ENCODE results near the gene DDX60.

DDX60 gene

DNA sequence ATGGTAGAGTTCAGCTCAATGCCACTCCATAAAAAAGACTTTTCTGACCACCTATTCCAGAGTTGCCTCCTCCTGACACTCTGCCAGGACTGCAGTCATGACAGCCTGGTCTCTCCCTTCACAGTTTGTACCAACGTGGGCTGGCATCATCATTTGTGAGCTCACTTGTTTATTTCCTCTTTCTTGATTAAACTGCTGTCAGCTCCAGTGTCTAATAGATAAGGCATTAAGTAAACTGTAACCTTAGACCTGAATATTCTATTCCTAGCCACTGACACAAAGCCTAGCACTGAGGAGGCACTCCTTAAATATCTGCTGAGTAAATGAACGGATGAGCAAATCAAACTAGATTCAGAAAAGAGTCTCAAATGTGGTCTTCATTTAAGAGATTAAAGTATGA, 48.7 kb downstream of the DDX60 start:
- Histone ChIP-seq H3K27ac (ENCODE audit: low read depth, low read length) (no peak overlapping the region), H4K20me1 (ENCODE audit: low read depth, low read length) (no peaks in the 10 kb centered on the region), H2AFZ (ENCODE audit: low read depth, low read length, severe bottlenecking) (no peak overlapping the region), H3K4me2 (ENCODE audit: low read depth, low read length, poor library complexity, severe bottlenecking) (no peak overlapping the region), H3K9me2 (replicated peaks; ENCODE audit: insufficient read depth, low read length) (no peaks in the 10 kb centered on the region), H3K36me3 (ENCODE audit: low read length) (no peaks in the 10 kb centered on the region), H3K4me3 (ENCODE audit: insufficient read depth, low read length, poor library complexity, severe bottlenecking) (no peak overlapping the region), H3K9me3 (ENCODE audit: insufficient read depth, low read length) (no peaks in the 10 kb centered on the region), H3K79me2 (ENCODE audit: insufficient read depth, low read length) (no peaks in the 10 kb centered on the region), H3F3A (ENCODE audit: insufficient read depth) (no peaks in the 10 kb centered on the region), H3K27me3 (ENCODE audit: low read length) (no peaks in the 10 kb centered on the region), H3K9ac (ENCODE audit: low read length) (no peak overlapping the region)
- no peak for TF ChIP-seq EZH2phosphoT487 (conservative IDR thresholded peaks at IDR 0.05; ENCODE audit: low read length)
- TF ChIP-seq, protein P1, sequence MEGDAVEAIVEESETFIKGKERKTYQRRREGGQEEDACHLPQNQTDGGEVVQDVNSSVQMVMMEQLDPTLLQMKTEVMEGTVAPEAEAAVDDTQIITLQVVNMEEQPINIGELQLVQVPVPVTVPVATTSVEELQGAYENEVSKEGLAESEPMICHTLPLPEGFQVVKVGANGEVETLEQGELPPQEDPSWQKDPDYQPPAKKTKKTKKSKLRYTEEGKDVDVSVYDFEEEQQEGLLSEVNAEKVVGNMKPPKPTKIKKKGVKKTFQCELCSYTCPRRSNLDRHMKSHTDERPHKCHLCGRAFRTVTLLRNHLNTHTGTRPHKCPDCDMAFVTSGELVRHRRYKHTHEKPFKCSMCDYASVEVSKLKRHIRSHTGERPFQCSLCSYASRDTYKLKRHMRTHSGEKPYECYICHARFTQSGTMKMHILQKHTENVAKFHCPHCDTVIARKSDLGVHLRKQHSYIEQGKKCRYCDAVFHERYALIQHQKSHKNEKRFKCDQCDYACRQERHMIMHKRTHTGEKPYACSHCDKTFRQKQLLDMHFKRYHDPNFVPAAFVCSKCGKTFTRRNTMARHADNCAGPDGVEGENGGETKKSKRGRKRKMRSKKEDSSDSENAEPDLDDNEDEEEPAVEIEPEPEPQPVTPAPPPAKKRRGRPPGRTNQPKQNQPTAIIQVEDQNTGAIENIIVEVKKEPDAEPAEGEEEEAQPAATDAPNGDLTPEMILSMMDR (IDR thresholded peaks at IDR 0.05; ENCODE audit: insufficient read depth, low read length, poor library complexity, severe bottlenecking) = no peak

DNA sequence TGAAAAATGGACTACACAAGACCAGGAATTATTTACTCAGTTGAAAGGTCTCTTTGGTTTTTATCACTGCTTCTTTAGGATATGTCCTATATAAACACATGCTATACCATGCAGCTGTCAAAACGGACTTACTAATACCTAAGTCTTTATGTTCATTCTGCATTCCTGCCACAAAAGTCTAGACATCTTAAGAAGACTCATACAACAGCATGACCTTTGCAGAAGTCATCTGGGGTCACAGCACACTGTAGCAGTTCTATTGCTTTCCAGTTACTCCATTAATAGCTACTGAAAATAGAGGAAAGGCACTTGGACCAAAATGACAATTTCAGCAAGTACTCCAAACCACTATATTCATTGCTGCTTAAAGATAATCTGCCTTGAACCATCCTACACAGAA, 53.2 kb downstream of the DDX60 start:
- Histone ChIP-seq H3K36me3 (ENCODE audit: low read length) (no peaks in the 10 kb centered on the region), H3K4me2 (ENCODE audit: low read depth, low read length, poor library complexity, severe bottlenecking) (no peak overlapping the region), H3K27me3 (ENCODE audit: low read length) (no peaks in the 10 kb centered on the region), H3K79me2 (ENCODE audit: insufficient read depth, low read length) (no peaks in the 10 kb centered on the region), H3K9ac (ENCODE audit: low read length) (no peak overlapping the region), H3K9me2 (replicated peaks; ENCODE audit: insufficient read depth, low read length) (no peaks in the 10 kb centered on the region), H3F3A (ENCODE audit: insufficient read depth) (no peaks in the 10 kb centered on the region), H3K27ac (ENCODE audit: low read depth, low read length) (no peak overlapping the region), H4K20me1 (ENCODE audit: low read depth, low read length) (no peaks in the 10 kb centered on the region), H2AFZ (ENCODE audit: low read depth, low read length, severe bottlenecking) (no peak overlapping the region), H3K9me3 (ENCODE audit: insufficient read depth, low read length) (no peaks in the 10 kb centered on the region), H3K4me3 (ENCODE audit: insufficient read depth, low read length, poor library complexity, severe bottlenecking) (no peak overlapping the region)
- no peak for TF ChIP-seq EZH2phosphoT487 (conservative IDR thresholded peaks at IDR 0.05; ENCODE audit: low read length)
- TF ChIP-seq, protein P1 (IDR thresholded peaks at IDR 0.05; ENCODE audit: insufficient read depth, low read length, poor library complexity, severe bottlenecking) = no peak

DNA sequence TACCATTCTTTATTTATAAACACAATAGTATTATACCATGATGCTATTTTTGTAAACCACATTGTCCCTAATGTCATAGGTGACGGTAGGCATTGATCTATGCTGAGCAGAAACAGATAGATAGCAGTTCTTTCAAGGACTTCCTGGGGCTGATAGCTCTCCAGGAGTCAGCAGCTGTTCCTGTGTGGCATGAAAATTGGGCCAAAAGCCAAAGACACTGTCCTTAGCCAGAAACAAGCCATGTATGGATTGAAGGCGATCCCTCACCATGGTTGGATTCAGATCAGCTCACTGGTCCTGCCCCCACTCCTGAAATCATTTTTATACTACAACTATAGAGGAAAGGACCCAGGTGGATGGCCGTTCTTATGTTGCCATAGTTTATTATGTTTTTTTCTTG, 53.6 kb downstream of the DDX60 start:
- H3F3A ChIP-seq (ENCODE audit: insufficient read depth) = no peaks in the 10 kb centered on the region
- H4K20me1 ChIP-seq (ENCODE audit: low read depth, low read length) = no peaks in the 10 kb centered on the region
- H3K9me3 ChIP-seq (ENCODE audit: insufficient read depth, low read length) = no peaks in the 10 kb centered on the region
- no peaks in the 10 kb centered on the region for H3K36me3 ChIP-seq (ENCODE audit: low read length)
- no peak overlapping the region for H3K9ac ChIP-seq (ENCODE audit: low read length)
- no peak overlapping the region for H3K4me2 ChIP-seq (ENCODE audit: low read depth, low read length, poor library complexity, severe bottlenecking)
- H3K9me2 ChIP-seq (replicated peaks; ENCODE audit: insufficient read depth, low read length) = no peaks in the 10 kb centered on the region
- H3K4me3 ChIP-seq (ENCODE audit: insufficient read depth, low read length, poor library complexity, severe bottlenecking) = no peak overlapping the region
- H3K79me2 ChIP-seq (ENCODE audit: insufficient read depth, low read length) = no peaks in the 10 kb centered on the region
- TF ChIP-seq, protein P1 (IDR thresholded peaks at IDR 0.05; ENCODE audit: insufficient read depth, low read length, poor library complexity, severe bottlenecking) = no peak
- TF ChIP-seq EZH2phosphoT487 (conservative IDR thresholded peaks at IDR 0.05; ENCODE audit: low read length) = no peak
- H2AFZ ChIP-seq (ENCODE audit: low read depth, low read length, severe bottlenecking) = no peak overlapping the region
- H3K27me3 ChIP-seq (ENCODE audit: low read length) = no peaks in the 10 kb centered on the region
- H3K27ac ChIP-seq (ENCODE audit: low read depth, low read length) = no peak overlapping the region
